Measurements from ENCODE around the gene GAS7. TPM values are rescaled to one million over a fixed set of nuclear protein-coding genes. Genes with fewer than 3 reads are reported as not detected.
A peak's percentile ranks its signal among the peaks of the same experiment; 100 is the strongest.

The GAS7 gene
- total RNA-seq, 1 experiment from 2014 or later, result 4.1 TPM

- ChIA-PET RAD21 (ENCODE audit: low non-redundant PET in 1 of 2, low total read pairs in 2 of 2, uncharacterized antibody in 2 of 2, unreplicated experiment in 2 of 2) (no interaction called here), CTCF (no interaction called here), POLR2A (no interaction called here)
- peaks cover 0 to 8% of the 10 kb centered on the region in 2 experiments; a peak in 2 of 4 replicates for H3K4me1 ChIP-seq (ENCODE audit: control insufficient read depth in 1 of 2, insufficient read depth in 2 of 2, low read length in 2 of 2)
- H2AFZ ChIP-seq (ENCODE audit: low read depth, low read length, poor library complexity, severe bottlenecking), result no peak overlapping the region
- peaks cover 9% of the 10 kb centered on the region; the same call in 1 of the 2 replicates for H3K27me3 ChIP-seq (ENCODE audit: insufficient read depth, low read length)
- peak; percentile 59 for ATAC-seq
- no peaks in the 10 kb centered on the region for H3K79me2 ChIP-seq (ENCODE audit: insufficient read depth, low read length)
- no peak overlapping the region for H3K27ac ChIP-seq (ENCODE audit: low read depth, low read length)
- DNase-seq (ENCODE audit: low read depth, low spot score), result no peak
- intact Hi-C loops (cut with micrococcal nuclease), result no loop called here
- peak overlapping the region; percentile 8; the same call in 1 of the 2 replicates for H3K4me2 ChIP-seq (ENCODE audit: low read length)
- TF ChIP-seq MAX (IDR thresholded peaks at IDR 0.05), result no peak
- TF ChIP-seq SP1 (IDR thresholded peaks at IDR 0.05; ENCODE audit: low read depth), result no peak
- TF ChIP-seq YY1 (IDR thresholded peaks at IDR 0.05; ENCODE audit: extremely low read depth, insufficient replicate concordance, low read depth, low read length), result no peak
- TF ChIP-seq TCF7L2 (IDR thresholded peaks at IDR 0.05; ENCODE audit: borderline replicate concordance, extremely low read depth, insufficient read depth, insufficient read length), result no peak
- TF ChIP-seq ZNF274 (IDR thresholded peaks at IDR 0.05; ENCODE audit: low read depth, low read length), result no peak
- TF ChIP-seq SIN3A (IDR thresholded peaks at IDR 0.05; ENCODE audit: low read depth), result no peak
- TF ChIP-seq, protein P1, sequence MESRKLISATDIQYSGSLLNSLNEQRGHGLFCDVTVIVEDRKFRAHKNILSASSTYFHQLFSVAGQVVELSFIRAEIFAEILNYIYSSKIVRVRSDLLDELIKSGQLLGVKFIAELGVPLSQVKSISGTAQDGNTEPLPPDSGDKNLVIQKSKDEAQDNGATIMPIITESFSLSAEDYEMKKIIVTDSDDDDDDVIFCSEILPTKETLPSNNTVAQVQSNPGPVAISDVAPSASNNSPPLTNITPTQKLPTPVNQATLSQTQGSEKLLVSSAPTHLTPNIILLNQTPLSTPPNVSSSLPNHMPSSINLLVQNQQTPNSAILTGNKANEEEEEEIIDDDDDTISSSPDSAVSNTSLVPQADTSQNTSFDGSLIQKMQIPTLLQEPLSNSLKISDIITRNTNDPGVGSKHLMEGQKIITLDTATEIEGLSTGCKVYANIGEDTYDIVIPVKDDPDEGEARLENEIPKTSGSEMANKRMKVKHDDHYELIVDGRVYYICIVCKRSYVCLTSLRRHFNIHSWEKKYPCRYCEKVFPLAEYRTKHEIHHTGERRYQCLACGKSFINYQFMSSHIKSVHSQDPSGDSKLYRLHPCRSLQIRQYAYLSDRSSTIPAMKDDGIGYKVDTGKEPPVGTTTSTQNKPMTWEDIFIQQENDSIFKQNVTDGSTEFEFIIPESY (IDR thresholded peaks at IDR 0.05; ENCODE audit: extremely low read depth, insufficient replicate concordance, low read length), result no peak
- no peaks in the 10 kb centered on the region for H3K36me3 ChIP-seq (ENCODE audit: control insufficient read depth in 1 of 2, insufficient read depth in 2 of 2, low read length in 2 of 2)
- H3K9me2 ChIP-seq (ENCODE audit: insufficient read depth), result no peaks in the 10 kb centered on the region
- no peaks in the 10 kb centered on the region for H4K20me1 ChIP-seq (ENCODE audit: insufficient read depth)
- H3K9me3 ChIP-seq (ENCODE audit: control insufficient read depth in 1 of 2, insufficient read depth in 1 of 2, low read depth in 1 of 2, low read length in 2 of 2), result no peaks in the 10 kb centered on the region
- no peak overlapping the region for H3K9ac ChIP-seq (ENCODE audit: low read length)
- no TSS peak for BruUV-seq (replicated peaks)
- H3K4me3 ChIP-seq (replicated peaks in 1 of 2; ENCODE audit: low read depth in 1 of 2, low read length in 2 of 2), result no peak overlapping the region
Observed at GRCh38 chr17:10172241-10172741, 26.1 kb downstream of the GAS7 start.

Measured in HCT116 (cell line).